ENCODE measurements around the gene DFFA.
"Not testable (repeated sequence)": the region's sequence is repeated elsewhere in the genome, so short reads cannot be mapped to it uniquely, and the experiment has no call there.

Gene DFFA

GRCh38 chr1:10472220-10473144 lies at the start of gene DFFA:
DFFA (minus strand) TSS chr1:10472529; CDS start chr1:10472458, 71 bp downstream.
- peak; percentile 95 for DNase-seq

GRCh38 chr1:10521537-10522157 lies 49.3 kb upstream of the DFFA start:
- no peak for DNase-seq

- no peak for DNase-seq
Observed at GRCh38 chr1:10520952-10521351, 48.6 kb upstream of the DFFA start.

- no peak for DNase-seq
Observed at GRCh38 chr1:10520497-10520896, 48.2 kb upstream of the DFFA start.

- no peak for DNase-seq
Observed at GRCh38 chr1:10519016-10519417, 46.7 kb upstream of the DFFA start.

GRCh38 chr1:10517677-10517982 lies 45.3 kb upstream of the DFFA start:
- DNase-seq, result no peak

- DNase-seq, result no peak
Observed at GRCh38 chr1:10516925-10517676, 44.8 kb upstream of the DFFA start.

GRCh38 chr1:10515976-10516750 lies 43.8 kb upstream of the DFFA start:
- DNase-seq, result no peak

- peak; percentile 57 for DNase-seq
Observed at GRCh38 chr1:10515301-10515975, 43.1 kb upstream of the DFFA start.

- peak; percentile 44 for DNase-seq
Observed at GRCh38 chr1:10514490-10515235, 42.3 kb upstream of the DFFA start.

- no peak for DNase-seq
Observed at GRCh38 chr1:10513199-10513598, 40.9 kb upstream of the DFFA start.

- no peak for DNase-seq
Observed at GRCh38 chr1:10511494-10511885, 39.2 kb upstream of the DFFA start.

GRCh38 chr1:10510520-10511493 lies 38.5 kb upstream of the DFFA start:
- peak; percentile 76 for DNase-seq

- no peak for DNase-seq
Observed at GRCh38 chr1:10509809-10510509, 37.6 kb upstream of the DFFA start.

GRCh38 chr1:10508511-10508951 lies 36.2 kb upstream of the DFFA start:
- no peak for DNase-seq

GRCh38 chr1:10507111-10507879 lies 35.0 kb upstream of the DFFA start:
- DNase-seq, result peak; percentile 70

- DNase-seq, result no peak
Observed at GRCh38 chr1:10506677-10507047, 34.3 kb upstream of the DFFA start.

- not testable (repeated sequence) for DNase-seq
Observed at GRCh38 chr1:10506046-10506676, 33.8 kb upstream of the DFFA start.

All from GF-D8 (cell line).